Measurements from ENCODE around the gene KRTAP1-1. TPM values are rescaled to one million over a fixed set of nuclear protein-coding genes. Genes with fewer than 3 reads are reported as not detected.

KRTAP1-1 gene
- total RNA-seq, 1 experiment from 2014 or later = not detected

DNA sequence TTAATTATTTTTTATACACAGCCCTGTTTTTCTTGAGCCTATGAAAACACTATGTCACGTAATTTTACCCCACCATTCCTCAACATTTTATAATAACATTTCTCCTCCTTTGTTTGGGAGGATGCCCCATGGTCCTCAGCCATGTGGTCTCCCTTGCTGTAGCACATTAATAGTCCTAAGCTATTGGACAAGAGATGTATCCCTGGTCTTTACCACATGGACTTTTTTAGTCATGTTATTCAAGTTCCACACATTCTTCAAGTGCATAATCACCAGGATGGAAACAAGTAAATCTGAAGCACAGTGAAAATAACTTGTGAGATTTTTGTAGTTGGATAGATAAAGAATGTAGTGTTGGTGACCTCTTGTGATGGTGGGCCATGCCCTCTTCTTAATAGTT lies 20.7 kb upstream of the KRTAP1-1 start (continued):
- TF ChIP-seq ZNF274 (IDR thresholded peaks at IDR 0.05; ENCODE audit: low read depth, low read length) = no peak
- TF ChIP-seq ELF1 (IDR thresholded peaks at IDR 0.05; ENCODE audit: borderline replicate concordance, low read depth) = no peak

DNA sequence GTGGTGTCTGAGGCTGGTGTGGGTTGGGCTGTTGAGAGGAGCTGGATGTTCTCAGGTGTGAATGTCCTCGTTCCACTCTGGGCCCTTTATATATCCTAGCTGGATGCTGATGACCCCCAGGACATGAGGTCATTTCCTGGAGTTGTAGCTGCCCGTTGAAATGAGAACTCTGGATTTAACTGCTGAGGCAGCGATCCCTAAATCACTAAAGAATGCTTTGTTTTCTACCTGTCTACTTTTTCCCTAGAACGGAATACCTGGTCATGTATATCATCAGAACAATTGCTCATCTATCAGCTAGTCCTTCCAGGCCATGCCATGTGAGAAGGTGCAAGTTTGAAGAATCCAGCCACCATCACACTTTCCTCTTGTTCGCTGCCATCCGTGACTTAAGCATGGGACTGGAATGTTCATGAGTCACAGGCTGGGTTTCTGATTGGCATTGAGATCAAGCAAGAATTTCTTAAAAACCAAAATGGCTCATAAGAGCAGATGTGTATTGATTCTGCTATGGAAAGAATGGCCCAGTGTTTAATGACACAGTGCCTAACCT lies 18.9 kb upstream of the KRTAP1-1 start, which contains the start of gene KRTAP2-3:
Gene KRTAP2-3, minus strand, starts transcription at position 63 of the 553 bp plus-strand sequence. CDS start 64 bp downstream, outside the sequence.
- Histone ChIP-seq H3K4me1 (ENCODE audit: control insufficient read depth in 1 of 2, insufficient read depth in 2 of 2, low read length in 2 of 2) (peaks cover 39 to 60% of the 10 kb centered on the region in 2 experiments), H3K36me3 (ENCODE audit: control insufficient read depth in 1 of 2, insufficient read depth in 2 of 2, low read length in 2 of 2) (peaks cover 0 to 5% of the 10 kb centered on the region in 2 experiments; a peak in 1 of 4 replicates), H3K27me3 (ENCODE audit: insufficient read depth, low read length) (no peaks in the 10 kb centered on the region), H3K27ac (ENCODE audit: low read depth, low read length) (peak within 1 kb of the TSS; percentile 85), H2AFZ (ENCODE audit: low read depth, low read length, poor library complexity, severe bottlenecking) (peak within 1 kb of the TSS; percentile 4), H3K4me2 (ENCODE audit: low read length) (peak within 1 kb of the TSS; percentile 28), H3K79me2 (ENCODE audit: insufficient read depth, low read length) (no peaks in the 10 kb centered on the region), H3K9ac (ENCODE audit: low read length) (peak within 1 kb of the TSS; percentile 10), H3K9me3 (ENCODE audit: control insufficient read depth in 1 of 2, insufficient read depth in 1 of 2, low read depth in 1 of 2, low read length in 2 of 2) (peaks cover 0 to 9% of the 10 kb centered on the region in 2 experiments; a peak in 1 of 4 replicates), H3K9me2 (ENCODE audit: insufficient read depth) (no peaks in the 10 kb centered on the region), H3K4me3 (replicated peaks in 1 of 2; ENCODE audit: low read depth in 1 of 2, low read length in 2 of 2) (no peak within 1 kb of the TSS), H4K20me1 (ENCODE audit: insufficient read depth) (no peaks in the 10 kb centered on the region)
- peak; percentile 86 for DNase-seq (ENCODE audit: low read depth, low spot score)
- POLR2A ChIA-PET = no interaction called here
- CTCF ChIA-PET = no interaction called here
- ATAC-seq = peak; percentile 73
- RAD21 ChIA-PET (ENCODE audit: low non-redundant PET in 1 of 2, low total read pairs in 2 of 2, uncharacterized antibody in 2 of 2, unreplicated experiment in 2 of 2) = no interaction called here
- intact Hi-C loops (cut with micrococcal nuclease) = no loop called here
- no TSS peak for BruUV-seq (replicated peaks)
- TF ChIP-seq YY1 (IDR thresholded peaks at IDR 0.05; ENCODE audit: extremely low read depth, insufficient replicate concordance, low read depth, low read length) = peak; percentile 68
- no peak for TF ChIP-seq EGR1 (IDR thresholded peaks at IDR 0.05; ENCODE audit: low read depth)
- peak; percentile 90 for TF ChIP-seq FOSL1 (IDR thresholded peaks at IDR 0.05; ENCODE audit: low read depth)
- peak; percentile 88 for TF ChIP-seq SP1 (IDR thresholded peaks at IDR 0.05; ENCODE audit: low read depth)
- TF ChIP-seq ELF1 (IDR thresholded peaks at IDR 0.05; ENCODE audit: borderline replicate concordance, low read depth) = no peak
- peak; percentile 43 for TF ChIP-seq TCF7L2 (IDR thresholded peaks at IDR 0.05; ENCODE audit: borderline replicate concordance, extremely low read depth, insufficient read depth, insufficient read length)
- TF ChIP-seq, protein P1, sequence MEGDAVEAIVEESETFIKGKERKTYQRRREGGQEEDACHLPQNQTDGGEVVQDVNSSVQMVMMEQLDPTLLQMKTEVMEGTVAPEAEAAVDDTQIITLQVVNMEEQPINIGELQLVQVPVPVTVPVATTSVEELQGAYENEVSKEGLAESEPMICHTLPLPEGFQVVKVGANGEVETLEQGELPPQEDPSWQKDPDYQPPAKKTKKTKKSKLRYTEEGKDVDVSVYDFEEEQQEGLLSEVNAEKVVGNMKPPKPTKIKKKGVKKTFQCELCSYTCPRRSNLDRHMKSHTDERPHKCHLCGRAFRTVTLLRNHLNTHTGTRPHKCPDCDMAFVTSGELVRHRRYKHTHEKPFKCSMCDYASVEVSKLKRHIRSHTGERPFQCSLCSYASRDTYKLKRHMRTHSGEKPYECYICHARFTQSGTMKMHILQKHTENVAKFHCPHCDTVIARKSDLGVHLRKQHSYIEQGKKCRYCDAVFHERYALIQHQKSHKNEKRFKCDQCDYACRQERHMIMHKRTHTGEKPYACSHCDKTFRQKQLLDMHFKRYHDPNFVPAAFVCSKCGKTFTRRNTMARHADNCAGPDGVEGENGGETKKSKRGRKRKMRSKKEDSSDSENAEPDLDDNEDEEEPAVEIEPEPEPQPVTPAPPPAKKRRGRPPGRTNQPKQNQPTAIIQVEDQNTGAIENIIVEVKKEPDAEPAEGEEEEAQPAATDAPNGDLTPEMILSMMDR (IDR thresholded peaks at IDR 0.05 in 2 of 3, conservative IDR thresholded peaks at IDR 0.05 in 1 of 3; ENCODE audit: borderline replicate concordance in 1 of 3, insufficient read depth in 1 of 3, low read depth in 2 of 3, low read length in 2 of 3) = no peak
- TF ChIP-seq, protein P2, sequence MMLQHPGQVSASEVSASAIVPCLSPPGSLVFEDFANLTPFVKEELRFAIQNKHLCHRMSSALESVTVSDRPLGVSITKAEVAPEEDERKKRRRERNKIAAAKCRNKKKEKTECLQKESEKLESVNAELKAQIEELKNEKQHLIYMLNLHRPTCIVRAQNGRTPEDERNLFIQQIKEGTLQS (IDR thresholded peaks at IDR 0.05) = 0 out of 2 replicates have a peak, but pooled peaks have one; percentile 27
- TF ChIP-seq EZH2phosphoT487 (IDR thresholded peaks at IDR 0.05; ENCODE audit: borderline replicate concordance) = no peak
- peak; percentile 49; the same call in 1 of the 2 replicates for TF ChIP-seq SIN3A (IDR thresholded peaks at IDR 0.05; ENCODE audit: low read depth)
- TF ChIP-seq SRF (IDR thresholded peaks at IDR 0.05; ENCODE audit: low read depth) = 0 out of 2 replicates have a peak, but pooled peaks have one; percentile 58
- TF ChIP-seq CBX3 (IDR thresholded peaks at IDR 0.05; ENCODE audit: low read depth) = peak; percentile 86; the same call in 1 of the 2 replicates
- TF ChIP-seq, protein P3, sequence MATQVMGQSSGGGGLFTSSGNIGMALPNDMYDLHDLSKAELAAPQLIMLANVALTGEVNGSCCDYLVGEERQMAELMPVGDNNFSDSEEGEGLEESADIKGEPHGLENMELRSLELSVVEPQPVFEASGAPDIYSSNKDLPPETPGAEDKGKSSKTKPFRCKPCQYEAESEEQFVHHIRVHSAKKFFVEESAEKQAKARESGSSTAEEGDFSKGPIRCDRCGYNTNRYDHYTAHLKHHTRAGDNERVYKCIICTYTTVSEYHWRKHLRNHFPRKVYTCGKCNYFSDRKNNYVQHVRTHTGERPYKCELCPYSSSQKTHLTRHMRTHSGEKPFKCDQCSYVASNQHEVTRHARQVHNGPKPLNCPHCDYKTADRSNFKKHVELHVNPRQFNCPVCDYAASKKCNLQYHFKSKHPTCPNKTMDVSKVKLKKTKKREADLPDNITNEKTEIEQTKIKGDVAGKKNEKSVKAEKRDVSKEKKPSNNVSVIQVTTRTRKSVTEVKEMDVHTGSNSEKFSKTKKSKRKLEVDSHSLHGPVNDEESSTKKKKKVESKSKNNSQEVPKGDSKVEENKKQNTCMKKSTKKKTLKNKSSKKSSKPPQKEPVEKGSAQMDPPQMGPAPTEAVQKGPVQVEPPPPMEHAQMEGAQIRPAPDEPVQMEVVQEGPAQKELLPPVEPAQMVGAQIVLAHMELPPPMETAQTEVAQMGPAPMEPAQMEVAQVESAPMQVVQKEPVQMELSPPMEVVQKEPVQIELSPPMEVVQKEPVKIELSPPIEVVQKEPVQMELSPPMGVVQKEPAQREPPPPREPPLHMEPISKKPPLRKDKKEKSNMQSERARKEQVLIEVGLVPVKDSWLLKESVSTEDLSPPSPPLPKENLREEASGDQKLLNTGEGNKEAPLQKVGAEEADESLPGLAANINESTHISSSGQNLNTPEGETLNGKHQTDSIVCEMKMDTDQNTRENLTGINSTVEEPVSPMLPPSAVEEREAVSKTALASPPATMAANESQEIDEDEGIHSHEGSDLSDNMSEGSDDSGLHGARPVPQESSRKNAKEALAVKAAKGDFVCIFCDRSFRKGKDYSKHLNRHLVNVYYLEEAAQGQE (IDR thresholded peaks at IDR 0.05; ENCODE audit: low read depth) = no peak
- no peak for TF ChIP-seq EZH2 (IDR thresholded peaks at IDR 0.05)
- no peak for TF ChIP-seq RAD21 (IDR thresholded peaks at IDR 0.05; ENCODE audit: low read depth)
- no peak; the same call in 1 of the 2 replicates for TF ChIP-seq POLR2AphosphoS5 (IDR thresholded peaks at IDR 0.05; ENCODE audit: low read depth, low read length)
- TF ChIP-seq POLR2A (IDR thresholded peaks at IDR 0.05; ENCODE audit: borderline replicate concordance, extremely low read depth, insufficient read depth, insufficient read length) = no peak
- no peak for TF ChIP-seq ZNF274 (IDR thresholded peaks at IDR 0.05; ENCODE audit: low read depth, low read length)
- no peak for TF ChIP-seq ZFX (IDR thresholded peaks at IDR 0.05)
- TF ChIP-seq CEBPB (IDR thresholded peaks at IDR 0.05; ENCODE audit: low read depth) = peak; percentile 71
- peak; percentile 82 for TF ChIP-seq JUND (IDR thresholded peaks at IDR 0.05)
- TF ChIP-seq, protein P4, sequence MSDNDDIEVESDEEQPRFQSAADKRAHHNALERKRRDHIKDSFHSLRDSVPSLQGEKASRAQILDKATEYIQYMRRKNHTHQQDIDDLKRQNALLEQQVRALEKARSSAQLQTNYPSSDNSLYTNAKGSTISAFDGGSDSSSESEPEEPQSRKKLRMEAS (IDR thresholded peaks at IDR 0.05) = peak; percentile 90

Measured in HCT116 (cell line).